Measurements from ENCODE around the gene ATP8B2. TPM values are rescaled to one million over a fixed set of nuclear protein-coding genes. Genes with fewer than 3 reads are reported as not detected.

Gene ATP8B2
- total RNA-seq, 1 experiment from 2014 or later: 50.0 TPM

DNA sequence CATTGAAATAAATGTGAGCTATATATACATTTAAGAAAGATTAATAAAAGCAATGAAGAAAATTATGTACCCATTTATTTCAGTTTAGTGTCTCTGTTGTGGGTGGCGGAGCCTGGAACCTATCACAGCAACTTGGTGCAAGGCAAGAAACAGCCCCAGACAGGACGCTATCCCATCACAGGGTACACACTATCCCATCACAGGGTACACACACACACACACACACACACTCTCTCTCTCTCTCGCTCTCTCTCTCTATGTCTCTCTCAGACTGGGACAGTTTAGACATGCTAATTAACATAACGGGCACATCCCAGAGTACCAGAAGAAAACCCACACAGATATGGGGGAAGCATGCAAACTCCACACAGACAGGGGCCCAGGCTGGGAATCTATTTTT, 73.4 kb downstream of the ATP8B2 start:
- peaks cover 3% of the 10 kb centered on the region; the same call in 1 of the 2 replicates for H3K36me3 Mint-ChIP-seq
- peaks cover 11% of the 10 kb centered on the region for H3K27me3 Mint-ChIP-seq (ENCODE audit: low read depth)

DNA sequence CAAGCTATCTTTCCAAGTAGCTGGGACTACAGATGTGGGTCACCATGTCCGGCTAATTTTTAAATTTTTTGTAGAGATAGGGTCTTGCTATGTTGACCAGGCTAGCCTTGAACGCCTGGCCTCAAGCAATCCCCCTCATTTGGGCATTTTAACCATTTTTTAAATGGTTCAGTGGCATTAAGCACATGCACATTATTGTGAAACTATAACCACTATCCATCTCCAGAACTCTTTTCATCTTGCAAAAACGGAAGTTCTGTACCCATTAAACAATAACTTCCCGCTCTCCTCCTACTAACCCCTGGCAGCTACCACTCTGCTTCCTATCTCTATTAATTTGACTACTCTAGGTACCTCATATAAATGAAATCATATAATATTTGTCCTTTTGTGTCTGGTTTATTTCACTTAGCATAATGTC, 75.1 kb downstream of the ATP8B2 start:
- DNase-seq (ENCODE audit: low spot score) (no peak), ATAC-seq (no peak)
- CTCF ChIA-PET: interaction anchor here (2.1 kb wide), 1 partner anchor 146 kb away, joined by 6 read pairs; no protein-coding TSS in a partner anchor
- TF ChIP-seq RORB (CRISPR knock-in tag; IDR thresholded peaks at IDR 0.05): no peak
- TF ChIP-seq, protein P1, sequence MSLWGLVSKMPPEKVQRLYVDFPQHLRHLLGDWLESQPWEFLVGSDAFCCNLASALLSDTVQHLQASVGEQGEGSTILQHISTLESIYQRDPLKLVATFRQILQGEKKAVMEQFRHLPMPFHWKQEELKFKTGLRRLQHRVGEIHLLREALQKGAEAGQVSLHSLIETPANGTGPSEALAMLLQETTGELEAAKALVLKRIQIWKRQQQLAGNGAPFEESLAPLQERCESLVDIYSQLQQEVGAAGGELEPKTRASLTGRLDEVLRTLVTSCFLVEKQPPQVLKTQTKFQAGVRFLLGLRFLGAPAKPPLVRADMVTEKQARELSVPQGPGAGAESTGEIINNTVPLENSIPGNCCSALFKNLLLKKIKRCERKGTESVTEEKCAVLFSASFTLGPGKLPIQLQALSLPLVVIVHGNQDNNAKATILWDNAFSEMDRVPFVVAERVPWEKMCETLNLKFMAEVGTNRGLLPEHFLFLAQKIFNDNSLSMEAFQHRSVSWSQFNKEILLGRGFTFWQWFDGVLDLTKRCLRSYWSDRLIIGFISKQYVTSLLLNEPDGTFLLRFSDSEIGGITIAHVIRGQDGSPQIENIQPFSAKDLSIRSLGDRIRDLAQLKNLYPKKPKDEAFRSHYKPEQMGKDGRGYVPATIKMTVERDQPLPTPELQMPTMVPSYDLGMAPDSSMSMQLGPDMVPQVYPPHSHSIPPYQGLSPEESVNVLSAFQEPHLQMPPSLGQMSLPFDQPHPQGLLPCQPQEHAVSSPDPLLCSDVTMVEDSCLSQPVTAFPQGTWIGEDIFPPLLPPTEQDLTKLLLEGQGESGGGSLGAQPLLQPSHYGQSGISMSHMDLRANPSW (CRISPR knock-in tag; conservative IDR thresholded peaks at IDR 0.05; ENCODE audit: low read depth): no peak
- TF ChIP-seq ZNF138 (CRISPR knock-in tag; conservative IDR thresholded peaks at IDR 0.05): no peak
- TF ChIP-seq, protein P2, sequence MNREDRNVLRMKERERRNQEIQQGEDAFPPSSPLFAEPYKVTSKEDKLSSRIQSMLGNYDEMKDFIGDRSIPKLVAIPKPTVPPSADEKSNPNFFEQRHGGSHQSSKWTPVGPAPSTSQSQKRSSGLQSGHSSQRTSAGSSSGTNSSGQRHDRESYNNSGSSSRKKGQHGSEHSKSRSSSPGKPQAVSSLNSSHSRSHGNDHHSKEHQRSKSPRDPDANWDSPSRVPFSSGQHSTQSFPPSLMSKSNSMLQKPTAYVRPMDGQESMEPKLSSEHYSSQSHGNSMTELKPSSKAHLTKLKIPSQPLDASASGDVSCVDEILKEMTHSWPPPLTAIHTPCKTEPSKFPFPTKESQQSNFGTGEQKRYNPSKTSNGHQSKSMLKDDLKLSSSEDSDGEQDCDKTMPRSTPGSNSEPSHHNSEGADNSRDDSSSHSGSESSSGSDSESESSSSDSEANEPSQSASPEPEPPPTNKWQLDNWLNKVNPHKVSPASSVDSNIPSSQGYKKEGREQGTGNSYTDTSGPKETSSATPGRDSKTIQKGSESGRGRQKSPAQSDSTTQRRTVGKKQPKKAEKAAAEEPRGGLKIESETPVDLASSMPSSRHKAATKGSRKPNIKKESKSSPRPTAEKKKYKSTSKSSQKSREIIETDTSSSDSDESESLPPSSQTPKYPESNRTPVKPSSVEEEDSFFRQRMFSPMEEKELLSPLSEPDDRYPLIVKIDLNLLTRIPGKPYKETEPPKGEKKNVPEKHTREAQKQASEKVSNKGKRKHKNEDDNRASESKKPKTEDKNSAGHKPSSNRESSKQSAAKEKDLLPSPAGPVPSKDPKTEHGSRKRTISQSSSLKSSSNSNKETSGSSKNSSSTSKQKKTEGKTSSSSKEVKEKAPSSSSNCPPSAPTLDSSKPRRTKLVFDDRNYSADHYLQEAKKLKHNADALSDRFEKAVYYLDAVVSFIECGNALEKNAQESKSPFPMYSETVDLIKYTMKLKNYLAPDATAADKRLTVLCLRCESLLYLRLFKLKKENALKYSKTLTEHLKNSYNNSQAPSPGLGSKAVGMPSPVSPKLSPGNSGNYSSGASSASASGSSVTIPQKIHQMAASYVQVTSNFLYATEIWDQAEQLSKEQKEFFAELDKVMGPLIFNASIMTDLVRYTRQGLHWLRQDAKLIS (CRISPR knock-in tag; IDR thresholded peaks at IDR 0.05; ENCODE audit: borderline replicate concordance): no peak
- no peak for TF ChIP-seq HMGA2 (CRISPR knock-in tag; IDR thresholded peaks at IDR 0.05)
- no peak for TF ChIP-seq FOXK1 (CRISPR knock-in tag; IDR thresholded peaks at IDR 0.05)
- TF ChIP-seq, protein P3, sequence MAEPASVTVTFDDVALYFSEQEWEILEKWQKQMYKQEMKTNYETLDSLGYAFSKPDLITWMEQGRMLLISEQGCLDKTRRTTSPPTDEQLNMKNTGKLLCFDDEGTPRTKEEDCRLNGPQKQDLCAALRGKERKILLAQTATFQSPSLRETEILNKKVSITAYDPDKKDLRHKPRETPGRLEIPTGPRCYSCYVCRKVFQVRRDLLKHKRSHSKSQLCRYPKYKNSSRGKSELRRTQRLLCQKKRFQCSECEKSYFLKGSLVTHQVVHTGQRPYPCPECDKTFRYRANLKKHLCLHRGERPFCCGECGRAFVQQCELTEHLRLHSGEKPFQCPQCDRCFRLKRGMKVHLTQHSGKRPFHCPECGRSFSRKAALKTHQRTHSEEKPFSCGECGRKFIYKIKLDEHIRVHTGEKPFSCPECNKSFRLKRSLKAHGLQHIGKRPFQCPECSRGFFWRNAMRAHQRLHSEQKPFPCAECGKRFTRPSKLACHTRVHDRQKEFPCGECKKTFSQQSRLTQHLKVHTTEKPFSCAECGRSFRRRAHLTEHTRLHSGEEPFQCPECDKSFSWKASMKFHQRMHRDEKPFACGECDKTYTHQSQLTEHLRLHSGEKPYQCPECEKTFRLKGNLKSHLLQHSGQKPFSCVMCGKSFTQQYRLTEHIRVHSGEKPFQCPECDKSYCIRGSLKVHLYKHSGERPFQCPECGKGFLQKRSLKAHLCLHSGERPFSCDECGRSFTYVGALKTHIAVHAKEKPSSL (CRISPR knock-in tag; conservative IDR thresholded peaks at IDR 0.05): no peak
- no peak for TF ChIP-seq NR2C2 (CRISPR knock-in tag; IDR thresholded peaks at IDR 0.05)
- TF ChIP-seq, protein P4, sequence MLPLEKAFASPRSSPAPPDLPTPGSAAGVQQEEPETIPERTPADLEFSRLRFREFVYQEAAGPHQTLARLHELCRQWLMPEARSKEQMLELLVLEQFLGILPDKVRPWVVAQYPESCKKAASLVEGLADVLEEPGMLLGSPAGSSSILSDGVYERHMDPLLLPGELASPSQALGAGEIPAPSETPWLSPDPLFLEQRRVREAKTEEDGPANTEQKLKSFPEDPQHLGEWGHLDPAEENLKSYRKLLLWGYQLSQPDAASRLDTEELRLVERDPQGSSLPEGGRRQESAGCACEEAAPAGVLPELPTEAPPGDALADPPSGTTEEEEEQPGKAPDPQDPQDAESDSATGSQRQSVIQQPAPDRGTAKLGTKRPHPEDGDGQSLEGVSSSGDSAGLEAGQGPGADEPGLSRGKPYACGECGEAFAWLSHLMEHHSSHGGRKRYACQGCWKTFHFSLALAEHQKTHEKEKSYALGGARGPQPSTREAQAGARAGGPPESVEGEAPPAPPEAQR (CRISPR knock-in tag; IDR thresholded peaks at IDR 0.05): no peak

More for the DNA sequence above, 73.4 kb downstream of the ATP8B2 start:
- H3K4me3 Mint-ChIP-seq: no peak overlapping the region
- H3K27ac Mint-ChIP-seq: no peak overlapping the region
- ChIA-PET CTCF (interaction anchor here (0.6 to 0.7 kb wide), 2 partner anchors 22 to 27 kb away, joined by 3 to 4 read pairs; no protein-coding TSS in a partner anchor), POLR2A (no interaction called here)
- H3K4me1 Mint-ChIP-seq: no peaks in the 10 kb centered on the region
- DNase-seq (ENCODE audit: low spot score) (no peak), ATAC-seq (no peak)
- TF ChIP-seq, protein P5, sequence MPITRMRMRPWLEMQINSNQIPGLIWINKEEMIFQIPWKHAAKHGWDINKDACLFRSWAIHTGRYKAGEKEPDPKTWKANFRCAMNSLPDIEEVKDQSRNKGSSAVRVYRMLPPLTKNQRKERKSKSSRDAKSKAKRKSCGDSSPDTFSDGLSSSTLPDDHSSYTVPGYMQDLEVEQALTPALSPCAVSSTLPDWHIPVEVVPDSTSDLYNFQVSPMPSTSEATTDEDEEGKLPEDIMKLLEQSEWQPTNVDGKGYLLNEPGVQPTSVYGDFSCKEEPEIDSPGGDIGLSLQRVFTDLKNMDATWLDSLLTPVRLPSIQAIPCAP (CRISPR knock-in tag; IDR thresholded peaks at IDR 0.05): no peak
- TF ChIP-seq, protein P3 (CRISPR knock-in tag; conservative IDR thresholded peaks at IDR 0.05): no peak
- TF ChIP-seq RELA (CRISPR knock-in tag; IDR thresholded peaks at IDR 0.05; ENCODE audit: borderline replicate concordance): no peak
- TF ChIP-seq, protein P6, sequence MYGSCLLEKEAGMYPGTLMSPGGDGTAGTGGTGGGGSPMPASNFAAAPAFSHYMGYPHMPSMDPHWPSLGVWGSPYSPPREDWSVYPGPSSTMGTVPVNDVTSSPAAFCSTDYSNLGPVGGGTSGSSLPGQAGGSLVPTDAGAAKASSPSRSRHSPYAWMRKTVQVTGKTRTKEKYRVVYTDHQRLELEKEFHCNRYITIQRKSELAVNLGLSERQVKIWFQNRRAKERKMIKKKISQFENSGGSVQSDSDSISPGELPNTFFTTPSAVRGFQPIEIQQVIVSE (CRISPR knock-in tag; IDR thresholded peaks at IDR 0.05; ENCODE audit: borderline replicate concordance): no peak
- TF ChIP-seq, protein P7, sequence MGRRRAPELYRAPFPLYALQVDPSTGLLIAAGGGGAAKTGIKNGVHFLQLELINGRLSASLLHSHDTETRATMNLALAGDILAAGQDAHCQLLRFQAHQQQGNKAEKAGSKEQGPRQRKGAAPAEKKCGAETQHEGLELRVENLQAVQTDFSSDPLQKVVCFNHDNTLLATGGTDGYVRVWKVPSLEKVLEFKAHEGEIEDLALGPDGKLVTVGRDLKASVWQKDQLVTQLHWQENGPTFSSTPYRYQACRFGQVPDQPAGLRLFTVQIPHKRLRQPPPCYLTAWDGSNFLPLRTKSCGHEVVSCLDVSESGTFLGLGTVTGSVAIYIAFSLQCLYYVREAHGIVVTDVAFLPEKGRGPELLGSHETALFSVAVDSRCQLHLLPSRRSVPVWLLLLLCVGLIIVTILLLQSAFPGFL (CRISPR knock-in tag; IDR thresholded peaks at IDR 0.05; ENCODE audit: borderline replicate concordance): no peak
- TF ChIP-seq, protein P8, sequence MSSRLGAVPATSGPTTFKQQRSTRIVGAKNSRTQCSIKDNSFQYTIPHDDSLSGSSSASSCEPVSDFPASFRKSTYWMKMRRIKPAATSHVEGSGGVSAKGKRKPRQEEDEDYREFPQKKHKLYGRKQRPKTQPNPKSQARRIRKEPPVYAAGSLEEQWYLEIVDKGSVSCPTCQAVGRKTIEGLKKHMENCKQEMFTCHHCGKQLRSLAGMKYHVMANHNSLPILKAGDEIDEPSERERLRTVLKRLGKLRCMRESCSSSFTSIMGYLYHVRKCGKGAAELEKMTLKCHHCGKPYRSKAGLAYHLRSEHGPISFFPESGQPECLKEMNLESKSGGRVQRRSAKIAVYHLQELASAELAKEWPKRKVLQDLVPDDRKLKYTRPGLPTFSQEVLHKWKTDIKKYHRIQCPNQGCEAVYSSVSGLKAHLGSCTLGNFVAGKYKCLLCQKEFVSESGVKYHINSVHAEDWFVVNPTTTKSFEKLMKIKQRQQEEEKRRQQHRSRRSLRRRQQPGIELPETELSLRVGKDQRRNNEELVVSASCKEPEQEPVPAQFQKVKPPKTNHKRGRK (CRISPR knock-in tag; IDR thresholded peaks at IDR 0.05; ENCODE audit: borderline replicate concordance): no peak
- H3K9me3 Mint-ChIP-seq: peaks cover 19% of the 10 kb centered on the region

More for the DNA sequence above, 75.1 kb downstream of the ATP8B2 start:
- no peak overlapping the region for H3K27ac Mint-ChIP-seq
- POLR2A ChIA-PET: no interaction called here
- H3K9me3 Mint-ChIP-seq: peaks cover 13% of the 10 kb centered on the region
- no peaks in the 10 kb centered on the region; the same call in 1 of the 2 replicates for H3K36me3 Mint-ChIP-seq
- 0 out of 2 replicates have a peak, but pooled peaks cover 3% of the 10 kb centered on the region for H3K4me1 Mint-ChIP-seq
- H3K4me3 Mint-ChIP-seq: no peak overlapping the region
- peaks cover 27% of the 10 kb centered on the region for H3K27me3 Mint-ChIP-seq (ENCODE audit: low read depth)

Data from WTC11 (cell line).